Measurements from ENCODE around the gene CELSR3. TPM values are rescaled to one million over a fixed set of nuclear protein-coding genes. Genes with fewer than 3 reads are reported as not detected.

Gene CELSR3
- 0.18 and 0.47 TPM in 2 replicates for total RNA-seq

GRCh38 chr3:48662753-48663488, at the start of gene CELSR3:
CELSR3 (minus strand) TSS chr3:48662886; CDS start chr3:48662634, 252 bp downstream.

GRCh38 chr3:48685603-48686511, 23.2 kb upstream of the CELSR3 start, which contains the start of gene NCKIPSD:
NCKIPSD (minus strand) TSS chr3:48685915; CDS start chr3:48685807, 108 bp downstream.

GRCh38 chr3:48635222-48636021, 27.3 kb downstream of the CELSR3 start, which contains the start of gene SLC26A6:
SLC26A6 (minus strand) TSS chr3:48635461; CDS start chr3:48635393, 68 bp downstream.

GRCh38 chr3:48621461-48621869, 41.2 kb downstream of the CELSR3 start, which contains the start of gene TMEM89:
TMEM89 (minus strand) TSS chr3:48621769; CDS start chr3:48621756, 13 bp downstream.

GRCh38 chr3:48609088-48610005, 53.3 kb downstream of the CELSR3 start, which contains the start of gene UQCRC1:
UQCRC1 (minus strand) TSS chr3:48609646; CDS start chr3:48609620, 26 bp downstream.

GRCh38 chr3:48595075-48595525, 67.6 kb downstream of the CELSR3 start, which contains the start of gene COL7A1:
COL7A1 (minus strand) TSS chr3:48595329; CDS start chr3:48595159, 170 bp downstream.

Other genes with a start within 250 kb of the CELSR3 start
- 22.6 and 24.9 TPM in 2 replicates for gene PLXNB1, start 232.8 kb downstream of the CELSR3 start, total RNA-seq
- 14.2 and 18.4 TPM in 2 replicates for gene CCDC51, start 222.8 kb downstream of the CELSR3 start, total RNA-seq
- 350 and 477 TPM in 2 replicates for gene TMA7, start 222.6 kb downstream of the CELSR3 start, total RNA-seq
- 6.6 and 7.6 TPM in 2 replicates for gene ATRIP, start 216.1 kb downstream of the CELSR3 start, total RNA-seq
- 118 and 125 TPM in 2 replicates for gene SHISA5, start 158.7 kb downstream of the CELSR3 start, total RNA-seq
- 1.4 and 6.6 TPM in 2 replicates for gene PFKFB4, start 106.1 kb downstream of the CELSR3 start, total RNA-seq
- gene UCN2, start 99.1 kb downstream of the CELSR3 start, total RNA-seq: 0.09 TPM in 1 of 2 replicates, not detected in the other
- 0.18 and 1.4 TPM in 2 replicates for gene COL7A1, start 67.6 kb downstream of the CELSR3 start, total RNA-seq
- gene UQCRC1, start 53.2 kb downstream of the CELSR3 start, total RNA-seq: 300 and 343 TPM in 2 replicates
- not detected in 2 replicates for gene TMEM89, start 41.1 kb downstream of the CELSR3 start, total RNA-seq
- gene SLC26A6, start 27.4 kb downstream of the CELSR3 start, total RNA-seq: 10.6 and 23.9 TPM in 2 replicates
- 4.7 and 6.9 TPM in 2 replicates for gene NCKIPSD, start 23.0 kb upstream of the CELSR3 start, total RNA-seq
- gene IP6K2, start 54.3 kb upstream of the CELSR3 start, total RNA-seq: 55.1 and 57.7 TPM in 2 replicates
- 34.9 and 40.2 TPM in 2 replicates for gene PRKAR2A, start 185.0 kb upstream of the CELSR3 start, total RNA-seq
- 26.2 and 30.3 TPM in 2 replicates for gene SLC25A20, start 236.0 kb upstream of the CELSR3 start, total RNA-seq

Data from endothelial cell of coronary artery (primary cell).